H1 (cell line): ENCODE data around the gene OTX2. TPM values are rescaled to one million over a fixed set of nuclear protein-coding genes. Genes with fewer than 3 reads are reported as not detected.

Experiments
- CTCF ChIA-PET: fragments of 300-600 bp; sonication (Branson Sonifier 250); formaldehyde crosslinking; loops from one replicate; lab custom pipeline; 2021; ENCODE audit not compliant: partially characterized antibody; lab: Charles Lee
- POLR2A ChIA-PET: fragments of 300-600 bp; sonication (Branson Sonifier 250); formaldehyde crosslinking; loops from one replicate; lab custom pipeline; 2021; ENCODE audit warnings: inconsistent platforms; ENCODE audit not compliant: partially characterized antibody; lab: Charles Lee
- DNase-seq, 2 experiments: peaks; one replicate each; pipeline versions ENCODE4 v3.0.0 to v3.0.0-alpha.2; 2010 to 2022; ENCODE audit warnings: low spot score in 2 of 2, low read depth in 1 of 2, mixed read lengths in 1 of 2
- FAIRE-seq: peaks from 2 replicates; lab custom pipeline; 2011; peaks lifted over from hg19 to GRCh38; lab: Jason Lieb, UNC
- H2AFZ ChIP-seq: 2 replicates; pipeline ENCODE4 v1.8.1; 2012; ENCODE audit warnings: low read length, inconsistent platforms
- H2AK5ac ChIP-seq: 2 replicates; pipeline ENCODE4 v1.6.1; 2013; ENCODE audit warnings: low read depth, low read length
- H2BK120ac ChIP-seq: replicated peaks from 2 replicates; pipeline ENCODE3; 2013; ENCODE audit warnings: low read depth, low read length, inconsistent platforms
- H2BK12ac ChIP-seq: 2 replicates; pipeline ENCODE4 v1.6.1; 2013; ENCODE audit warnings: low read depth, low read length
- H2BK15ac ChIP-seq: 2 replicates; pipeline ENCODE4 v1.6.1; 2013; ENCODE audit warnings: low read length
- H2BK20ac ChIP-seq: 2 replicates; pipeline ENCODE4 v1.6.1; 2013; ENCODE audit warnings: low read length
- H2BK5ac ChIP-seq: 2 replicates; pipeline ENCODE4 v1.6.1; 2013; ENCODE audit warnings: low read depth, low read length
- H3K14ac ChIP-seq: 2 replicates; pipeline ENCODE4 v1.6.1; 2013; ENCODE audit warnings: inconsistent platforms; ENCODE audit not compliant: insufficient read length
- H3K18ac ChIP-seq: 2 replicates; pipeline ENCODE4 v1.6.1; 2013; ENCODE audit warnings: low read length; ENCODE audit errors: extremely low read depth
- H3K23ac ChIP-seq: 2 replicates; pipeline ENCODE4 v1.6.1; 2013; ENCODE audit warnings: inconsistent platforms; ENCODE audit not compliant: insufficient read length
- H3K23me2 ChIP-seq: 2 replicates; pipeline ENCODE4 v1.6.1; 2013; ENCODE audit warnings: low read depth, low read length
- H3K27ac ChIP-seq: 2 replicates; pipeline ENCODE4 v1.6.1; 2011; ENCODE audit warnings: low read depth, low read length, inconsistent platforms
- H3K27me3 ChIP-seq, 4 experiments: replicated peaks in 1 of 4; 1 replicate in 1 of 4; 2 replicates in 3 of 4; pipeline versions ENCODE4 v1.6.1 to v1.8.1; 2011 to 2013; ENCODE audit warnings: low read length in 3 of 4, mild to moderate bottlenecking in 3 of 4, inconsistent platforms in 2 of 4, mixed read lengths in 2 of 4, moderate library complexity in 1 of 4; ENCODE audit not compliant: control insufficient read depth in 3 of 4, insufficient read depth in 3 of 4; ENCODE audit errors: extremely low read depth in 1 of 4
- H3K36me3 ChIP-seq, 4 experiments: 2 replicates each; pipeline versions ENCODE4 v1.6.1 to v1.8.1; 2011 to 2013; ENCODE audit warnings: mild to moderate bottlenecking in 4 of 4, low read length in 3 of 4, moderate library complexity in 2 of 4, control low read depth in 1 of 4, inconsistent platforms in 1 of 4; ENCODE audit not compliant: insufficient read depth in 4 of 4, control insufficient read depth in 2 of 4
- H3K4ac ChIP-seq: replicated peaks from 2 replicates; pipeline ENCODE3; 2013; ENCODE audit warnings: low read length, low read depth, mixed read lengths, inconsistent platforms; ENCODE audit not compliant: insufficient read length
- H3K4me1 ChIP-seq, 4 experiments: replicated peaks in 1 of 4; 1 replicate in 1 of 4; 2 replicates in 3 of 4; pipeline versions ENCODE4 v1.6.1 to v1.8.1; 2011 to 2013; ENCODE audit warnings: low read length in 3 of 4, inconsistent platforms in 2 of 4, mixed read lengths in 1 of 4; ENCODE audit not compliant: insufficient read depth in 4 of 4, control insufficient read depth in 3 of 4
- H3K4me2 ChIP-seq, 2 experiments: 2 replicates each; pipeline versions ENCODE4 v1.6.1 to v1.8.1; 2011 to 2013; ENCODE audit warnings: low read depth in 2 of 2, low read length in 2 of 2, control low read depth in 1 of 2, inconsistent platforms in 1 of 2, mild to moderate bottlenecking in 1 of 2; ENCODE audit not compliant: insufficient read depth in 1 of 2
- H3K4me3 ChIP-seq, 4 experiments: fragments of 200-600, 300-600 bp in 1 of 4; sonication (generic), shearing (Covaris generic), sonication (Bioruptor Twin) in 1 of 4; 2 replicates each; pipeline versions ENCODE4 v1.5.1 to v1.8.1; 2011 to 2016; ENCODE audit warnings: low read length in 4 of 4, low read depth in 3 of 4, control low read depth in 2 of 4, inconsistent platforms in 2 of 4, mild to moderate bottlenecking in 2 of 4, mixed read lengths in 1 of 4, moderate library complexity in 1 of 4; ENCODE audit not compliant: insufficient read depth in 2 of 4; ENCODE audit errors: extremely low read depth in 1 of 4
- H3K56ac ChIP-seq: replicated peaks from 2 replicates; pipeline ENCODE3; 2013; ENCODE audit warnings: low read depth, mild to moderate bottlenecking, mixed read lengths, low read length, inconsistent platforms; ENCODE audit not compliant: insufficient read length
- H3K79me1 ChIP-seq: 2 replicates; pipeline ENCODE4 v1.6.1; 2013; ENCODE audit warnings: low read depth, low read length, control low read depth
- H3K79me2 ChIP-seq, 2 experiments: 2 replicates each; pipeline versions ENCODE4 v1.6.1 to v1.8.1; 2012 to 2013; ENCODE audit warnings: low read length in 2 of 2, mild to moderate bottlenecking in 2 of 2, inconsistent platforms in 1 of 2; ENCODE audit not compliant: insufficient read depth in 2 of 2, control insufficient read depth in 1 of 2
- H3K9ac ChIP-seq, 4 experiments: replicated peaks in 1 of 4; 1 replicate in 1 of 4; 2 replicates in 3 of 4; pipeline versions ENCODE4 v1.6.1 to v1.8.1; 2011 to 2013; ENCODE audit warnings: low read depth in 3 of 4, low read length in 3 of 4, control low read depth in 2 of 4, mild to moderate bottlenecking in 2 of 4, moderate library complexity in 2 of 4, inconsistent platforms in 1 of 4; ENCODE audit errors: extremely low read depth in 1 of 4
- H3K9me3 ChIP-seq, 2 experiments: 2 replicates each; pipeline versions ENCODE4 v1.6.1 to v1.8.1; 2012 to 2013; ENCODE audit warnings: mild to moderate bottlenecking in 2 of 2, moderate library complexity in 2 of 2, control low read depth in 1 of 2, inconsistent platforms in 1 of 2, low read depth in 1 of 2, low read length in 1 of 2, mixed read lengths in 1 of 2; ENCODE audit not compliant: insufficient read depth in 2 of 2
- H4K20me1 ChIP-seq, 2 experiments: replicated peaks in 1 of 2; 2 replicates each; pipeline versions ENCODE3 to v1.8.1; 2011 to 2013; ENCODE audit warnings: inconsistent platforms in 2 of 2, low read length in 2 of 2, mild to moderate bottlenecking in 1 of 2; ENCODE audit not compliant: insufficient read depth in 2 of 2, control insufficient read depth in 1 of 2
- H4K5ac ChIP-seq: 2 replicates; pipeline ENCODE4 v1.6.1; 2013; ENCODE audit warnings: low read length, low read depth, mixed read lengths, inconsistent platforms; ENCODE audit not compliant: insufficient read length
- H4K8ac ChIP-seq: 2 replicates; pipeline ENCODE4 v1.8.0; 2013; ENCODE audit warnings: mild to moderate bottlenecking, moderate library complexity, low read length, inconsistent platforms; ENCODE audit not compliant: insufficient read depth; ENCODE audit errors: extremely low read depth
- H4K91ac ChIP-seq: replicated peaks from 2 replicates; pipeline ENCODE3; 2013; ENCODE audit warnings: low read length, mixed read lengths, inconsistent platforms; ENCODE audit not compliant: insufficient read length
- CEBPB ChIP-seq: IDR thresholded peaks from 2 replicates; pipeline ENCODE4 v1.6.1; 2012; ENCODE audit warnings: low read depth, low read length
- CHD1 ChIP-seq: IDR thresholded peaks from 2 replicates; pipeline ENCODE4 v1.6.1; 2012; ENCODE audit warnings: low read depth, low read length, improper control_type of control experiment
- CHD2 ChIP-seq: IDR thresholded peaks from 2 replicates; pipeline ENCODE4 v1.6.1; 2012; ENCODE audit warnings: low read length, improper control_type of control experiment
- CTBP2 ChIP-seq: IDR thresholded peaks from 2 replicates; pipeline ENCODE4 v1.7.0; 2011; ENCODE audit warnings: borderline replicate concordance, mild to moderate bottlenecking, moderate library complexity, mixed read lengths, low read length; ENCODE audit not compliant: insufficient read depth, insufficient read length
- HDAC6 ChIP-seq: IDR thresholded peaks from one replicate; pipeline ENCODE4 v1.7.1; 2012; ENCODE audit warnings: low read depth, mild to moderate bottlenecking, inconsistent platforms, low read length, moderate library complexity
- KDM5A ChIP-seq: fragments of 200-600 bp; IDR thresholded peaks from 2 replicates; pipeline ENCODE4 v1.7.1; 2012; ENCODE audit warnings: mild to moderate bottlenecking, low read length, inconsistent platforms, mixed read lengths
- POLR2AphosphoS5 ChIP-seq: IDR thresholded peaks from 2 replicates; pipeline ENCODE4 v1.6.1; 2011; ENCODE audit warnings: low read depth, low read length
- RFX5 ChIP-seq: IDR thresholded peaks from 2 replicates; pipeline ENCODE4 v1.6.1; 2011; ENCODE audit warnings: low read depth, low read length, improper control_type of control experiment, borderline replicate concordance
- TBP ChIP-seq: IDR thresholded peaks from 2 replicates; pipeline ENCODE4 v1.6.1; 2011; ENCODE audit warnings: low read depth, low read length, improper control_type of control experiment
- TCF12 ChIP-seq: IDR thresholded peaks from 2 replicates; pipeline ENCODE4 v1.6.1; 2011; ENCODE audit warnings: low read depth, mild to moderate bottlenecking, low read length
- WGBS, 2 experiments: shearing (Covaris generic) in 1 of 2; methylation state at CpG; one replicate each; pipeline versions ENCODE4 v1.1.6 to v1.1.7; 2013 to 2015; ENCODE audit warnings: low lambda C conversion rate in 2 of 2, mixed read lengths in 2 of 2, inconsistent platforms in 1 of 2, low coverage in 1 of 2, missing lambda C conversion rate in 1 of 2; ENCODE audit not compliant: insufficient replicate concordance in 2 of 2, insufficient coverage in 1 of 2, insufficient read length in 1 of 2; ENCODE audit errors: extremely low coverage in 1 of 2, missing lambda C conversion rate in 1 of 2; 5-methylcytosine and 5-hydroxymethylcytosine counted together
- polyA plus RNA-seq, 7 experiments: library from polyadenylated mRNA; depleted of rRNA in 3 of 7; stranded (reverse) in 5 of 7; unstranded in 2 of 7; fragments of >200 nt in 5 of 7; fragments of 200-250 nt in 2 of 7; gene quantifications; 1 replicate in 5 of 7; 2 replicates in 1 of 7; 4 replicates in 1 of 7; pipeline versions ENCODE4 v1.2.1 to v1.2.3, GENCODE V29; 2011 to 2013; ENCODE audit warnings: missing spikeins in 2 of 7, mixed read lengths in 2 of 7
- total RNA-seq: library from RNA; stranded (reverse); fragmentation: NEBNext Ultra II Directional; extraction: Animal tissue kit (Norgen Biotek cat#: 25700); gene quantifications from 2 replicates; pipeline ENCODE4 v1.2.1, GENCODE V29; 2021
- TF ChIP-seq, protein P1 (sequence below): IDR thresholded peaks from 2 replicates; pipeline ENCODE4 v1.6.1; 2012; ENCODE audit warnings: inconsistent platforms
- TF ChIP-seq, protein P2 (sequence below), 3 experiments: IDR thresholded peaks; 1 replicate in 2 of 3; 2 replicates in 1 of 3; pipeline versions ENCODE4 v1.5.1 to v1.6.1; 2011; ENCODE audit warnings: low read length in 3 of 3, mild to moderate bottlenecking in 3 of 3, inconsistent platforms in 2 of 3, low read depth in 1 of 3, moderate library complexity in 1 of 3; ENCODE audit not compliant: insufficient read depth in 1 of 3; ENCODE audit errors: control extremely low read depth in 1 of 3

OTX2 gene
- total and polyA plus RNA-seq, 2 of the 8 experiments (the other 6 are each of a cell fraction or from before 2014, with no cell fraction given) = 33.9 to 155 TPM

DNA sequence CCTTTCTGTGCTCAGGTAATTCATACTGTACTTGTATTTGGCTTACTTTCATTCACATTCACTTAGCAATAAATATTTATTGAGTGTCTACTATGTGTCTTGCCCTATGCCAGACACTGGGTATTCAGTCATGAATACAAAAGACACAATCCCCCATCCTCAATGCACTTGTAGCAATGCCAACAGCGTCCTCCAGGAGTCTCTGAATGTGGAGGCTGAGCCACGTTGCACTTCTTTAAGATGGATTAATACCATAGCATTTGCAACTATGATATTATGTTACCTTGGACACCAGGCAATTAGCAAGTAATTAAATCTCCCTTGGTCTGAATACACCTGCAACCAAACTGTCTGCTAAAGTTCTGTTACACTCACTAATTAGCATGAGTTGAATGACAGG is 58.8 kb downstream of the OTX2 start:
- Histone ChIP-seq H3K9me3 (no peaks in the 10 kb centered on the region), H4K20me1 (no peaks in the 10 kb centered on the region), H3K79me1 (no peaks in the 10 kb centered on the region), H4K5ac (no peak overlapping the region), H3K14ac (no peak overlapping the region), H3K4me2 (no peak overlapping the region), H3K36me3 (no peaks in the 10 kb centered on the region), H2BK5ac (no peak overlapping the region), H4K8ac (no peak overlapping the region), H2BK20ac (no peak overlapping the region), H2BK12ac (no peak overlapping the region), H3K56ac (no peak overlapping the region), H3K23ac (no peak overlapping the region), H3K23me2 (no peaks in the 10 kb centered on the region; the same call in 1 of the 2 replicates), H2AFZ (no peak overlapping the region), H3K4me1 (no peaks in the 10 kb centered on the region), H2BK120ac (no peak overlapping the region), H3K4ac (no peak overlapping the region), H3K27ac (no peak overlapping the region), H4K91ac (no peak overlapping the region), H3K4me3 (no peak overlapping the region), H2BK15ac (no peak overlapping the region), H3K9ac (peak overlapping the region in 1 of 4 experiments; percentile 8; a peak in 1 of 7 replicates), H3K79me2 (no peaks in the 10 kb centered on the region), H3K27me3 (peaks cover 0 to 2% (median 0%) of the 10 kb centered on the region in 4 experiments; a peak in 1 of 7 replicates), H2AK5ac (no peak overlapping the region), H3K18ac (no peak overlapping the region)
- FAIRE-seq = peak; percentile 78
- 62% methylated on average over 2 of the region's 2 CpGs; no CpG with 5 or more reads in 1 of the 2 experiments for WGBS, 2 experiments
- ChIA-PET POLR2A (no interaction called here), CTCF (interaction anchor here (0.8 to 2.9 kb wide), 6 partner anchors 9 to 417 kb away, joined by 3 to 13 read pairs (median 4); no protein-coding TSS in a partner anchor)
- DNase-seq = no peak
- TF ChIP-seq, protein P1, sequence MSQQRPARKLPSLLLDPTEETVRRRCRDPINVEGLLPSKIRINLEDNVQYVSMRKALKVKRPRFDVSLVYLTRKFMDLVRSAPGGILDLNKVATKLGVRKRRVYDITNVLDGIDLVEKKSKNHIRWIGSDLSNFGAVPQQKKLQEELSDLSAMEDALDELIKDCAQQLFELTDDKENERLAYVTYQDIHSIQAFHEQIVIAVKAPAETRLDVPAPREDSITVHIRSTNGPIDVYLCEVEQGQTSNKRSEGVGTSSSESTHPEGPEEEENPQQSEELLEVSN = no peak
- TF ChIP-seq POLR2AphosphoS5 (no peak), HDAC6 (no peak), TCF12 (no peak), KDM5A (no peak), CHD2 (no peak), CTBP2 (no peak), CEBPB (no peak), RFX5 (no peak), CHD1 (no peak), TBP (no peak)
- TF ChIP-seq, protein P2, sequence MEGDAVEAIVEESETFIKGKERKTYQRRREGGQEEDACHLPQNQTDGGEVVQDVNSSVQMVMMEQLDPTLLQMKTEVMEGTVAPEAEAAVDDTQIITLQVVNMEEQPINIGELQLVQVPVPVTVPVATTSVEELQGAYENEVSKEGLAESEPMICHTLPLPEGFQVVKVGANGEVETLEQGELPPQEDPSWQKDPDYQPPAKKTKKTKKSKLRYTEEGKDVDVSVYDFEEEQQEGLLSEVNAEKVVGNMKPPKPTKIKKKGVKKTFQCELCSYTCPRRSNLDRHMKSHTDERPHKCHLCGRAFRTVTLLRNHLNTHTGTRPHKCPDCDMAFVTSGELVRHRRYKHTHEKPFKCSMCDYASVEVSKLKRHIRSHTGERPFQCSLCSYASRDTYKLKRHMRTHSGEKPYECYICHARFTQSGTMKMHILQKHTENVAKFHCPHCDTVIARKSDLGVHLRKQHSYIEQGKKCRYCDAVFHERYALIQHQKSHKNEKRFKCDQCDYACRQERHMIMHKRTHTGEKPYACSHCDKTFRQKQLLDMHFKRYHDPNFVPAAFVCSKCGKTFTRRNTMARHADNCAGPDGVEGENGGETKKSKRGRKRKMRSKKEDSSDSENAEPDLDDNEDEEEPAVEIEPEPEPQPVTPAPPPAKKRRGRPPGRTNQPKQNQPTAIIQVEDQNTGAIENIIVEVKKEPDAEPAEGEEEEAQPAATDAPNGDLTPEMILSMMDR (IDR thresholded peaks at IDR 0.05; ENCODE audit: control extremely low read depth in 1 of 3, insufficient read depth in 1 of 3, low read depth in 1 of 3, low read length in 3 of 3) = peak in 2 of 3 experiments; percentile 43 to 62; a peak in 2 of 4 replicates
